Thoracic aorta (tissue), 2 donors: ENCODE data around the gene SELENOP. TPM values are rescaled to one million over a fixed set of nuclear protein-coding genes. Genes with fewer than 3 reads are reported as not detected.
"Not testable (repeated sequence)": the region's sequence is repeated elsewhere in the genome, so short reads cannot be mapped to it uniquely, and the experiment has no call there.

Experiments used
- ATAC-seq: fragments of 150-250 bp; one replicate; pipeline ENCODE4 v1.8.0; 2017; ENCODE audit warnings: low read depth; ENCODE audit not compliant: insufficient number of reproducible peaks, low FRiP score
- DNase-seq: peaks from one replicate; pipeline ENCODE4 v3.0.0-alpha.2; 2020; ENCODE audit warnings: low spot score
- H3K27ac ChIP-seq, 2 donors: fragments of 200-600 bp; sonication (generic); 1 replicate in 1 of 2; 2 replicates in 1 of 2; pipeline ENCODE4 v1.5.1; 2016; ENCODE audit warnings: mild to moderate bottlenecking in 2 of 2, moderate library complexity in 2 of 2
- H3K27me3 ChIP-seq: fragments of 200-600 bp; sonication (generic); replicated peaks from 2 replicates; pipeline ENCODE4 v1.6.0; 2016; ENCODE audit warnings: mild to moderate bottlenecking; ENCODE audit not compliant: insufficient read depth
- H3K36me3 ChIP-seq: fragments of 200-600 bp; sonication (generic); one replicate; pipeline ENCODE4 v1.5.1; 2016
- H3K4me1 ChIP-seq, 2 donors: fragments of 200-600 bp; sonication (generic); 1 replicate in 1 of 2; 2 replicates in 1 of 2; pipeline versions ENCODE4 v1.5.1 to v1.6.0; 2016; ENCODE audit warnings: low read depth in 2 of 2, mild to moderate bottlenecking in 1 of 2; ENCODE audit not compliant: control insufficient read depth in 1 of 2
- H3K4me3 ChIP-seq: fragments of 200-600 bp; sonication (generic); 2 replicates; pipeline ENCODE4 v1.5.1; 2016; ENCODE audit warnings: mild to moderate bottlenecking
- H3K9me3 ChIP-seq: fragments of 200-600 bp; sonication (generic); 2 replicates; pipeline ENCODE4 v1.5.1; 2016
- CTCF ChIP-seq: fragments of 200-600 bp; sonication (generic); IDR thresholded peaks from one replicate; pipeline ENCODE4 v1.5.1; 2019; ENCODE audit warnings: antibody characterized with exemption
- total RNA-seq, 2 donors: library from RNA; depleted of rRNA; stranded (reverse); fragments of >200 nt; gene quantifications; one replicate each; pipeline versions ENCODE4 v1.1.0 to v1.2.3, GENCODE V29; 2016

SELENOP gene
- total RNA-seq, 2 donors from 2014 or later = 302 to 392 TPM

DNA sequence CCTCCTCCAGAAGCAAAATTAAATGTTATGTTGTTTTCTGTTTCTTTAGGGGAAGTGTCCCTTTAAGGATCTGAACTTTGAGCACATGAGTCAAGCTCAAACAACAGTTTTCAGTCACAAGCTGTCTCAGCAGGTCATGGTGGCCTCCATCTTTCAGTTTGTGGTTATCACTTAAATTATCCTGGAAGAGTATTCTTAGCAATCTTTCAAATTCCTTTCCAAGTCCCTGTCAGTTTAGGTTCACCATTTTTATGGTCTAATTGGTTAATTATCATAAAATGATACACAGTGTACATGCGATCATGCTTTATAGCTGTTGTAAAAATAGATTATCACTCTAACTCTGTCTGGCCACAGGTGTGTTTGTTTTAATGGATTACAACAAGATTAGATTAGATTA lies 43.1 kb upstream of the SELENOP start:
- Histone ChIP-seq H3K36me3 (no peaks in the 10 kb centered on the region), H3K27ac (no peak overlapping the region), H3K27me3 (no peaks in the 10 kb centered on the region), H3K9me3 (no peaks in the 10 kb centered on the region), H3K4me3 (no peak overlapping the region), H3K4me1 (peaks cover 8 to 20% of the 10 kb centered on the region in 2 donors)
- no peak for TF ChIP-seq CTCF
- no peak for ATAC-seq
- DNase-seq = no peak

GRCh38 chr5:42852826-42853225 lies 41.1 kb upstream of the SELENOP start:
- no peak overlapping the region for H3K4me3 ChIP-seq
- ATAC-seq = no peak
- no peaks in the 10 kb centered on the region for H3K36me3 ChIP-seq
- no peak overlapping the region for H3K27ac ChIP-seq
- H3K4me1 ChIP-seq = peaks cover 3 to 6% of the 10 kb centered on the region in 2 donors
- no peaks in the 10 kb centered on the region for H3K9me3 ChIP-seq
- H3K27me3 ChIP-seq = no peaks in the 10 kb centered on the region
- no peak for TF ChIP-seq CTCF
- no peak for DNase-seq

DNA sequence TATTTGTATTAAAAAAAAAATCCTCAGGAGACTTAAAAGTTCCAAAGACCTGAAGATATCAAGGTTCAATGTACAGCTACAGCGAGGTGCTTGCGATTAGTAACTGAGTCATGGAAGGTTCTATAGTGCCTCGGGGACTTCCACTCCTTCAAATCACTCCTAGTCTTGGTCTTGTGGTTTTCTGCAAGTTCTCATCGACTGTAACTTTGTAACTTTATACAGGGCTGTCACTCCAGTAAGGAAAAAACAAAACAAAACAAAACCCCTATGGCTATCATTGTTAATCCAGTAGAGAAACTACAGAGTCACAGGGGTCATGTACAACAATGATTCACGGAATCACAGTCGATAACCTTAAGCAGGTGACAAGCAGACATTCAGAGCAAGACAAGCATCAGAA lies 39.8 kb upstream of the SELENOP start:
- DNase-seq (no peak), ATAC-seq (no peak)
- no peak overlapping the region for H3K4me3 ChIP-seq
- H3K4me1 ChIP-seq = no peaks in the 10 kb centered on the region
- no peak overlapping the region for H3K27ac ChIP-seq
- no peaks in the 10 kb centered on the region for H3K9me3 ChIP-seq
- H3K36me3 ChIP-seq = no peaks in the 10 kb centered on the region
- TF ChIP-seq CTCF = no peak
- no peaks in the 10 kb centered on the region for H3K27me3 ChIP-seq

GRCh38 chr5:42848545-42848944 lies 36.9 kb upstream of the SELENOP start:
- TF ChIP-seq CTCF = no peak
- Histone ChIP-seq H3K27ac (no peak overlapping the region), H3K27me3 (no peaks in the 10 kb centered on the region), H3K9me3 (no peaks in the 10 kb centered on the region), H3K4me1 (peaks cover 0 to 3% of the 10 kb centered on the region in 2 donors), H3K4me3 (no peak overlapping the region), H3K36me3 (no peaks in the 10 kb centered on the region)
- no peak for DNase-seq
- no peak for ATAC-seq

GRCh38 chr5:42844408-42844807 lies 32.7 kb upstream of the SELENOP start:
- peaks cover 15 to 34% of the 10 kb centered on the region in 2 donors for H3K4me1 ChIP-seq
- not testable (repeated sequence) for H3K27me3 ChIP-seq, ATAC-seq, H3K4me3 ChIP-seq, DNase-seq, H3K27ac ChIP-seq, H3K36me3 ChIP-seq, H3K9me3 ChIP-seq

DNA sequence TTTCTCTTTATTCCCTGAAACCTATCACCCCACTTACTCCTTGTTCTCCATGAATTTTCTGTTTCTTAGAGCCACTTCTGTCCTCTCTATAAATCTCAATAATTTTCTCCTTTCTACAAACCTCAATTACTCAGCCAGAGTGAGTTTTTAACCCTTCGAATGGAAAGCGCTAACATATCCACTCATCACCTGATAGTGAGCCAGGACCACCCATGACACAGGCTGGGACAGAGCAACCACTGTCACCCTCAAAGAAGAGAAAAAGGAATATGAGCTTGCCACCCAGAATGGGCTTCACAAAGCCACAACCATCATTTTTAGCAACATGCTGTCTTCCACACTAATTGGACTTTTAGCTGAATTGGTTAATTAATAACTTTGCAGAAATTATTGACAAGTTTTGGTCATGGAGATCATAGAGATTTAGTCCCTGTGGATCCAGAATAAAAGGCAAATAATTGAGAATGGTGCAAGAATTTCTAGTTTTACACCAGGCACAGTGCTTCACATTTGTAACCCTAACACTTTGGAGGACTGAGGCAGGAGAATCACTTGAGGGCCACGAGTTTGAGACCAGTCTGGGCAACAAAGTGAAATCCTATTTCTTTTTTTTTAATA lies 32.1 kb upstream of the SELENOP start:
- no peak for TF ChIP-seq CTCF
- Histone ChIP-seq H3K4me1 (peaks cover 15 to 36% of the 10 kb centered on the region in 2 donors), H3K4me3 (no peak overlapping the region), H3K36me3 (no peaks in the 10 kb centered on the region), H3K27ac (no peak overlapping the region), H3K9me3 (no peaks in the 10 kb centered on the region), H3K27me3 (no peaks in the 10 kb centered on the region)
- DNase-seq (no peak), ATAC-seq (no peak)
